ENCODE measurements around the gene FAM13A. TPM values are rescaled to one million over a fixed set of nuclear protein-coding genes. Genes with fewer than 3 reads are reported as not detected.

Gene FAM13A
- total and polyA plus RNA-seq, 2 of the 13 experiments (the other 11 are each of a cell fraction or from before 2014, with no cell fraction given), result 1.2 to 36.2 TPM

- TF ChIP-seq ZBTB34 (CRISPR knock-in tag; IDR thresholded peaks at IDR 0.05) (no peak), ZKSCAN8 (CRISPR knock-in tag; IDR thresholded peaks at IDR 0.05; ENCODE audit: borderline replicate concordance) (no peak), ZNF260 (CRISPR knock-in tag; IDR thresholded peaks at IDR 0.05; ENCODE audit: borderline replicate concordance, low read depth) (no peak), KLF9 (CRISPR knock-in tag; IDR thresholded peaks at IDR 0.05; ENCODE audit: low read depth) (no peak), ZNF235 (CRISPR knock-in tag; IDR thresholded peaks at IDR 0.05; ENCODE audit: borderline replicate concordance) (no peak), PAF1 (CRISPR knock-in tag; IDR thresholded peaks at IDR 0.05) (no peak), TOPORS (CRISPR knock-in tag; IDR thresholded peaks at IDR 0.05) (no peak), EHMT2 (IDR thresholded peaks at IDR 0.05; ENCODE audit: borderline replicate concordance, low read depth, low read length) (no peak), ELF1 (CRISPR knock-in tag; IDR thresholded peaks at IDR 0.05) (no peak), THAP8 (CRISPR knock-in tag; IDR thresholded peaks at IDR 0.05; ENCODE audit: borderline replicate concordance) (no peak), ZBTB20 (CRISPR knock-in tag; IDR thresholded peaks at IDR 0.05; ENCODE audit: borderline replicate concordance, low read depth) (peak; percentile 40; the same call in 1 of the 2 replicates), ZNF143 (CRISPR knock-in tag; IDR thresholded peaks at IDR 0.05) (no peak), TBX3 (IDR thresholded peaks at IDR 0.05; ENCODE audit: borderline replicate concordance) (no peak), CENPX (CRISPR knock-in tag; IDR thresholded peaks at IDR 0.05) (no peak), FOSL2 (CRISPR knock-in tag; IDR thresholded peaks at IDR 0.05) (0 out of 2 replicates have a peak, but pooled peaks have one; percentile 43), ZNF816 (CRISPR knock-in tag; IDR thresholded peaks at IDR 0.05; ENCODE audit: borderline replicate concordance) (peak; percentile 89; the same call in 1 of the 2 replicates), ZFY (CRISPR knock-in tag; IDR thresholded peaks at IDR 0.05) (no peak)
- TF ChIP-seq, protein P1, sequence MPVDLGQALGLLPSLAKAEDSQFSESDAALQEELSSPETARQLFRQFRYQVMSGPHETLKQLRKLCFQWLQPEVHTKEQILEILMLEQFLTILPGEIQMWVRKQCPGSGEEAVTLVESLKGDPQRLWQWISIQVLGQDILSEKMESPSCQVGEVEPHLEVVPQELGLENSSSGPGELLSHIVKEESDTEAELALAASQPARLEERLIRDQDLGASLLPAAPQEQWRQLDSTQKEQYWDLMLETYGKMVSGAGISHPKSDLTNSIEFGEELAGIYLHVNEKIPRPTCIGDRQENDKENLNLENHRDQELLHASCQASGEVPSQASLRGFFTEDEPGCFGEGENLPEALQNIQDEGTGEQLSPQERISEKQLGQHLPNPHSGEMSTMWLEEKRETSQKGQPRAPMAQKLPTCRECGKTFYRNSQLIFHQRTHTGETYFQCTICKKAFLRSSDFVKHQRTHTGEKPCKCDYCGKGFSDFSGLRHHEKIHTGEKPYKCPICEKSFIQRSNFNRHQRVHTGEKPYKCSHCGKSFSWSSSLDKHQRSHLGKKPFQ (CRISPR knock-in tag; IDR thresholded peaks at IDR 0.05; ENCODE audit: insufficient replicate concordance), result peak; percentile 60
- TF ChIP-seq, protein P2, sequence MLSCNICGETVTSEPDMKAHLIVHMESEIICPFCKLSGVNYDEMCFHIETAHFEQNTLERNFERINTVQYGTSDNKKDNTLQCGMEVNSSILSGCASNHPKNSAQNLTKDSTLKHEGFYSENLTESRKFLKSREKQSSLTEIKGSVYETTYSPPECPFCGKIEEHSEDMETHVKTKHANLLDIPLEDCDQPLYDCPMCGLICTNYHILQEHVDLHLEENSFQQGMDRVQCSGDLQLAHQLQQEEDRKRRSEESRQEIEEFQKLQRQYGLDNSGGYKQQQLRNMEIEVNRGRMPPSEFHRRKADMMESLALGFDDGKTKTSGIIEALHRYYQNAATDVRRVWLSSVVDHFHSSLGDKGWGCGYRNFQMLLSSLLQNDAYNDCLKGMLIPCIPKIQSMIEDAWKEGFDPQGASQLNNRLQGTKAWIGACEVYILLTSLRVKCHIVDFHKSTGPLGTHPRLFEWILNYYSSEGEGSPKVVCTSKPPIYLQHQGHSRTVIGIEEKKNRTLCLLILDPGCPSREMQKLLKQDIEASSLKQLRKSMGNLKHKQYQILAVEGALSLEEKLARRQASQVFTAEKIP (CRISPR knock-in tag; IDR thresholded peaks at IDR 0.05; ENCODE audit: borderline replicate concordance), result no peak
- TF ChIP-seq, protein P3, sequence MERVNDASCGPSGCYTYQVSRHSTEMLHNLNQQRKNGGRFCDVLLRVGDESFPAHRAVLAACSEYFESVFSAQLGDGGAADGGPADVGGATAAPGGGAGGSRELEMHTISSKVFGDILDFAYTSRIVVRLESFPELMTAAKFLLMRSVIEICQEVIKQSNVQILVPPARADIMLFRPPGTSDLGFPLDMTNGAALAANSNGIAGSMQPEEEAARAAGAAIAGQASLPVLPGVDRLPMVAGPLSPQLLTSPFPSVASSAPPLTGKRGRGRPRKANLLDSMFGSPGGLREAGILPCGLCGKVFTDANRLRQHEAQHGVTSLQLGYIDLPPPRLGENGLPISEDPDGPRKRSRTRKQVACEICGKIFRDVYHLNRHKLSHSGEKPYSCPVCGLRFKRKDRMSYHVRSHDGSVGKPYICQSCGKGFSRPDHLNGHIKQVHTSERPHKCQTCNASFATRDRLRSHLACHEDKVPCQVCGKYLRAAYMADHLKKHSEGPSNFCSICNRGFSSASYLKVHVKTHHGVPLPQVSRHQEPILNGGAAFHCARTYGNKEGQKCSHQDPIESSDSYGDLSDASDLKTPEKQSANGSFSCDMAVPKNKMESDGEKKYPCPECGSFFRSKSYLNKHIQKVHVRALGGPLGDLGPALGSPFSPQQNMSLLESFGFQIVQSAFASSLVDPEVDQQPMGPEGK (CRISPR knock-in tag; IDR thresholded peaks at IDR 0.05), result no peak
Measured at GRCh38 chr4:88823058-88823919, 233.7 kb downstream of the FAM13A start (continued).
